HepG2 (cell line): ENCODE results near the gene ARMH3.

ENCODE experiments used
- ATF1 ChIP-seq: IDR thresholded peaks from 2 replicates; pipeline ENCODE4 v1.6.1; 2016; ENCODE audit warnings: mild to moderate bottlenecking, control low read depth
- ESRRA ChIP-seq: sonication (generic); formaldehyde crosslinking; IDR thresholded peaks from 2 replicates; pipeline ENCODE4 v1.5.1; 2020; ENCODE audit warnings: mild to moderate bottlenecking, low read depth, missing genetic modification reagents
- GATA4 ChIP-seq: sonication (generic); IDR thresholded peaks from 2 replicates; pipeline ENCODE4 v1.6.1; 2016; ENCODE audit warnings: antibody characterized with exemption, low read depth, borderline replicate concordance
- MEIS2 ChIP-seq: sonication (generic); formaldehyde crosslinking; IDR thresholded peaks from 2 replicates; pipeline ENCODE4 v1.9.0; 2021; ENCODE audit warnings: mild to moderate bottlenecking, missing genetic modification reagents
- MTA3 ChIP-seq: sonication (generic); formaldehyde crosslinking; IDR thresholded peaks from 2 replicates; pipeline ENCODE4 v1.4.0; 2020; ENCODE audit warnings: missing genetic modification reagents
- ZNF101 ChIP-seq: sonication (generic); formaldehyde crosslinking; IDR thresholded peaks from 2 replicates; pipeline ENCODE4 v1.4.0; 2020; ENCODE audit warnings: mild to moderate bottlenecking, low read depth, missing genetic modification reagents, borderline replicate concordance
- ZNF317 ChIP-seq: sonication (generic); formaldehyde crosslinking; IDR thresholded peaks from 2 replicates; pipeline ENCODE4 v1.5.0; 2020; ENCODE audit warnings: mild to moderate bottlenecking, missing genetic modification reagents

DNA sequence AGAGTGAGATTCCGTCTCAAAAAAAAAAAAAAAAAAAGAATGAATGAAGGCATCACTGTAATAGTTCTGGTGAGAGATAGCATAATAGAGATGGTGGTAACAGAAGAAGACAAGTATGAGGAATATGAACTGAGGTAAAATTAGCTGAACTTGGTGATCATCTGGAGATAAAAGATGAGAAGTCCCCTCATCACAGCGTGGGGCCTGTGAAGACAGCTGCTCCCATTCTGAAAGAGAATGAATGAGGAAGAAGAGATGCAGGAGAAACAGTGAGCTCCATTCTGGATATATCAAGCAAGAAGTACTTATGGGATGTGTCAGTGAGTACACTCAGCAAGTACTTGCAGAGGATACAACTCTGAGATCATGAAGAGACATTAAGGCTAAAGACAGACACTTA is 28.7 kb downstream of the ARMH3 start:
- no peak for TF ChIP-seq MTA3 (CRISPR knock-in tag)
- TF ChIP-seq ATF1 (CRISPR knock-in tag), result no peak
- TF ChIP-seq MEIS2, result no peak
- TF ChIP-seq ESRRA (CRISPR knock-in tag), result no peak
- TF ChIP-seq GATA4, result no peak
- no peak for TF ChIP-seq ZNF317 (CRISPR knock-in tag)
- TF ChIP-seq ZNF101, result no peak
